CD4-positive, alpha-beta T cell (primary cell): ENCODE data around the gene MAB21L2. TPM values are rescaled to one million over a fixed set of nuclear protein-coding genes. Genes with fewer than 3 reads are reported as not detected.

ENCODE experiments used
- ATAC-seq: fragments of 200-7000 bp; cut with Tn5 transposase; one replicate; pipeline ENCODE4 v1.10.0; 2022; ENCODE audit warnings: mild to moderate bottlenecking; ENCODE audit not compliant: poor library complexity
- CTCF ChIA-PET: fragments of 350-600 bp; sonication (Branson Sonifier 250); formaldehyde crosslinking; loops from one replicate; lab custom pipeline; 2021; ENCODE audit warnings: antibody characterized with exemption, inconsistent platforms; lab: Charles Lee
- POLR2A ChIA-PET: fragments of 350-600 bp; sonication (Branson Sonifier 250); formaldehyde crosslinking; loops from one replicate; lab custom pipeline; 2021; ENCODE audit warnings: antibody characterized with exemption, inconsistent platforms; lab: Charles Lee
- DNase-seq, 14 experiments: peaks; one replicate each; pipeline ENCODE4 v3.0.0-alpha.2; 2013 to 2020; ENCODE audit warnings: mixed read lengths in 2 of 14
- H3K27ac ChIP-seq, 2 donors: one replicate each; pipeline versions ENCODE4 v1.5.1 to v1.7.0; 2013; ENCODE audit warnings: low read length in 2 of 2, low read depth in 1 of 2, mild to moderate bottlenecking in 1 of 2
- H3K27me3 ChIP-seq, 2 experiments: 1 replicate in 1 of 2; 2 replicates in 1 of 2; pipeline versions ENCODE4 v1.6.1 to v1.7.0; 2013; ENCODE audit warnings: low read length in 2 of 2, control low read depth in 1 of 2, mild to moderate bottlenecking in 1 of 2, moderate library complexity in 1 of 2; ENCODE audit not compliant: insufficient read depth in 2 of 2, control insufficient read depth in 1 of 2
- H3K36me3 ChIP-seq: one replicate; pipeline ENCODE4 v1.6.1; 2013; ENCODE audit warnings: low read length, control low read depth; ENCODE audit not compliant: insufficient read depth
- H3K4me1 ChIP-seq: one replicate; pipeline ENCODE4 v1.6.1; 2013; ENCODE audit warnings: low read length, control low read depth; ENCODE audit not compliant: insufficient read depth
- H3K4me3 ChIP-seq: one replicate; pipeline ENCODE4 v1.5.1; 2013; ENCODE audit warnings: mild to moderate bottlenecking, low read length, moderate library complexity
- H3K9me3 ChIP-seq, 2 experiments: 1 replicate in 1 of 2; 2 replicates in 1 of 2; pipeline versions ENCODE4 v1.6.1 to v1.7.0; 2013; ENCODE audit warnings: low read length in 2 of 2, mild to moderate bottlenecking in 2 of 2, control low read depth in 1 of 2, moderate library complexity in 1 of 2; ENCODE audit not compliant: control insufficient read depth in 1 of 2, insufficient read depth in 1 of 2
- H3K27ac Mint-ChIP-seq: one replicate; pipeline ENCODE4 v1.8.0; 2020; ENCODE audit warnings: mixed read lengths
- H3K27me3 Mint-ChIP-seq: one replicate; pipeline ENCODE4 v1.8.0; 2021; ENCODE audit warnings: mixed read lengths
- H3K36me3 Mint-ChIP-seq: one replicate; pipeline ENCODE4 v1.8.0; 2021; ENCODE audit warnings: low read depth, mixed read lengths
- H3K4me1 Mint-ChIP-seq: one replicate; pipeline ENCODE4 v1.8.0; 2021; ENCODE audit warnings: low read depth, mixed read lengths
- H3K4me3 Mint-ChIP-seq: one replicate; pipeline ENCODE4 v1.8.0; 2020; ENCODE audit warnings: mild to moderate bottlenecking, mixed read lengths
- H3K9me3 Mint-ChIP-seq: one replicate; pipeline ENCODE4 v1.8.0; 2020; ENCODE audit warnings: mixed read lengths
- CTCF ChIP-seq: fragments of 200-600 bp; IDR thresholded peaks from one replicate; pipeline ENCODE4 v1.8.0; 2022; ENCODE audit warnings: antibody characterized with exemption, mild to moderate bottlenecking
- intact Hi-C, 2 experiments: fragments of 100-400 bp; cut with DNase I in 1 of 2; cut with micrococcal nuclease in 1 of 2; formaldehyde crosslinking; loops; one replicate each; pipeline versions ENCODE4 v1.15.1 to v1.9.0; 2023 to 2025; cut with DNase I, micrococcal nuclease
- total RNA-seq, 174 experiments: library from RNA in 2 of 174; stranded (reverse) in 2 of 174; gene quantifications; one replicate each; pipeline ENCODE4 v1.2.3 and lab custom pipeline; 2021 to 2026

Gene MAB21L2
- total RNA-seq, 2 experiments from 2014 or later, result not detected

- intact Hi-C loops, result no loop called here
- Histone ChIP-seq H3K9me3 (no peaks in the 10 kb centered on the region), H3K4me1 (no peaks in the 10 kb centered on the region), H3K27me3 (no peaks in the 10 kb centered on the region), H3K4me3 (no peak overlapping the region), H3K27ac (no peak overlapping the region), H3K36me3 (peaks cover 6% of the 10 kb centered on the region)
- no peaks in the 10 kb centered on the region for H3K27me3 Mint-ChIP-seq
- no peak for ATAC-seq
- H3K4me3 Mint-ChIP-seq, result no peak overlapping the region
- ChIA-PET POLR2A (no interaction called here), CTCF (interaction anchor here (1.0 kb wide), 1 partner anchor 10 kb away, joined by 3 read pairs; no protein-coding TSS in a partner anchor)
- peaks cover 3% of the 10 kb centered on the region for H3K9me3 Mint-ChIP-seq
- no peak overlapping the region for H3K27ac Mint-ChIP-seq
- no peak for TF ChIP-seq CTCF
- peaks cover 6% of the 10 kb centered on the region for H3K4me1 Mint-ChIP-seq
- H3K36me3 Mint-ChIP-seq, result peaks cover 57% of the 10 kb centered on the region
- DNase-seq, result no peak
Measured at GRCh38 chr4:150567070-150567469, 14.9 kb upstream of the MAB21L2 start.

GRCh38 chr4:150569384-150569987 lies 12.5 kb upstream of the MAB21L2 start:
- Mint-ChIP-seq H3K9me3 (no peaks in the 10 kb centered on the region), H3K36me3 (peaks cover 39% of the 10 kb centered on the region), H3K27ac (no peak overlapping the region), H3K4me3 (no peak overlapping the region), H3K27me3 (no peaks in the 10 kb centered on the region), H3K4me1 (no peaks in the 10 kb centered on the region)
- H3K9me3 ChIP-seq, result no peaks in the 10 kb centered on the region
- no peak for TF ChIP-seq CTCF
- no peak overlapping the region for H3K4me3 ChIP-seq
- CTCF ChIA-PET, result no interaction called here
- H3K4me1 ChIP-seq, result no peaks in the 10 kb centered on the region
- H3K27ac ChIP-seq, result no peak overlapping the region
- POLR2A ChIA-PET, result no interaction called here
- intact Hi-C loops, result no loop called here
- no peak for ATAC-seq
- H3K36me3 ChIP-seq, result peaks cover 7% of the 10 kb centered on the region
- H3K27me3 ChIP-seq, result no peaks in the 10 kb centered on the region
- DNase-seq, result no peak

- Mint-ChIP-seq H3K36me3 (peaks cover 33% of the 10 kb centered on the region), H3K4me3 (no peak overlapping the region), H3K9me3 (no peaks in the 10 kb centered on the region), H3K4me1 (no peaks in the 10 kb centered on the region), H3K27ac (no peak overlapping the region), H3K27me3 (no peaks in the 10 kb centered on the region)
- POLR2A ChIA-PET, result no interaction called here
- intact Hi-C loops, result no loop called here
- Histone ChIP-seq H3K27ac (no peak overlapping the region), H3K27me3 (no peaks in the 10 kb centered on the region), H3K36me3 (peaks cover 7% of the 10 kb centered on the region), H3K4me3 (no peak overlapping the region), H3K9me3 (no peaks in the 10 kb centered on the region), H3K4me1 (no peaks in the 10 kb centered on the region)
- ATAC-seq (no peak), DNase-seq (no peak)
- no peak for TF ChIP-seq CTCF
- CTCF ChIA-PET, result no interaction called here
Measured at GRCh38 chr4:150569998-150570535, 11.9 kb upstream of the MAB21L2 start.
